ENCODE data around the gene ME2.
"Not testable (repeated sequence)": the region's sequence is repeated elsewhere in the genome, so short reads cannot be mapped to it uniquely, and the experiment has no call there.

ME2 gene

GRCh38 chr18:50982086-50982801 lies 103.3 kb downstream of the ME2 start:
- DNase-seq, result no peak

DNA sequence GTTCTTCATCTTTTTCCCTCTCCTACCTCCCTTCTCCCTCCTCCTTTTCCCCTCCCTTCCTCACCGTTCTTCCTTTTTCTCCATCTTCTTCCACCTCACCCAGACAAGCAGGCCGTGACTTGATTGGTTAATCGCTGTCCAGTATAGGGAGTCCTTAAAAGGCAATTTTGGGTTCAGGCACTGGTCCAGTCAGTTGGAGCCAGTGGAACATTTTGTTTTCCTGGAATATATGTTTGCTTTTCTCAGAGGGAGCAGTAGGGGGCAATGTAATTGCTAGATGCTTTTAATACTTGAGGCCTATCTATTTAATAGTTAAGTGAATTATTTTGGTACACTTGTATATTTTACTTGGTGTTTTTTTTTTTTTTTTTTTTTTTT lies 103.9 kb downstream of the ME2 start:
- no peak for DNase-seq

DNA sequence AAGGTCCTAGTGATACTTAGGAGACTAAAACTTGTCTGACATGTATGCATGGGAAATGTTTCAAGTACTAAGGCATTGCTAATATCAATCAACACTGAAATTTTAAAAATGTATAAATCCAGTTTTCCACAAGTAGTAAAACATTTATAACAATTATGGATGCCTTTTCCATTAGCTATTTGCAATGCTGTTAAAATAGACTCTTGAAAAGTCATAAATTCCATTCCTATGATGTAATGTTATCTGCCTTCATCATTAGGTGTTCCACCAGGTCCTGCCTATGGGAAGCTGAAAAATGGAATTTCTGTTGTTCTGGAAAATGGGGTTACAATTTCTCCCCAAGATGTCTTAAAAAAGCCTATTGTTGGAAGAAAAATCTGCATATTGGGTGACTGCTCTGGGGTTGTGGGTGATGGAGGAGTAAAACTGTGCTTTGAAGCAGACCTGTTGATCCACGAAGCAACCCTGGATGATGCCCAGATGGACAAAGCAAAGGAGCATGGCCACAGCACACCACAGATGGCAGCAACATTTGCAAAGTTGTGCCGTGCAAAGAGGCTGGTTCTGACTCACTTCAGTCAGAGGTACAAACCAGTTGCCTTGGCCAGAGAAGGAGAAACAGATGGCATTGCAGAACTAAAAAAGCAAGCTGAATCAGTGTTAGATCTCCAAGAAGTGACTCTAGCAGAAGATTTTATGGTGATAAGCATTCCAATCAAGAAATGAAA lies 107.6 kb downstream of the ME2 start:
- DNase-seq, result no peak

GRCh38 chr18:50987261-50987660 lies 108.3 kb downstream of the ME2 start:
- DNase-seq, result no peak

GRCh38 chr18:50989711-50990110 lies 110.8 kb downstream of the ME2 start:
- no peak for DNase-seq

DNA sequence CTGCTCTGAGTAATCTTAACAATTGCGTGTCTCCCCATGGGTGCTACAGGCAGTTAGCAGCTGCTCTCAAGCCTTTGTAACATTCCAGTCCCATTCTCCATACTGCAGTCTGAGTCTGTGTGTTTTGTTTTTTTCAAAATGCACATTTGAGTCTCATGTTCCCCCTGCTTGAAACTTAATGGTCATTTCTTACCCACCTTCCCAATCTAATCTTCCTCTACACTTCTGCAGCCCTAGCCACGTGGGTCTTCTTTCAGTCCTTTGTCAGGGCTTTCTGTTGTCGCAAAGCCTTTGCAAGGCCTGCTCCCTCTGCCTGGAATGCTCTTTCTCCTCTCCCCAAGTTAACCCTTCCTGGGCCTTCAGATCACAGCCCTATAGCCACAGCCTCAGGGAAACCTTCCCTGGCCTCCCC lies 113.4 kb downstream of the ME2 start:
- DNase-seq, result no peak

GRCh38 chr18:50994031-50994430 lies 115.1 kb downstream of the ME2 start:
- DNase-seq, result no peak

- DNase-seq, result not testable (repeated sequence)
Measured at GRCh38 chr18:51003174-51003573, 124.3 kb downstream of the ME2 start.
